ENCODE results near the gene VSIG1.

DNA sequence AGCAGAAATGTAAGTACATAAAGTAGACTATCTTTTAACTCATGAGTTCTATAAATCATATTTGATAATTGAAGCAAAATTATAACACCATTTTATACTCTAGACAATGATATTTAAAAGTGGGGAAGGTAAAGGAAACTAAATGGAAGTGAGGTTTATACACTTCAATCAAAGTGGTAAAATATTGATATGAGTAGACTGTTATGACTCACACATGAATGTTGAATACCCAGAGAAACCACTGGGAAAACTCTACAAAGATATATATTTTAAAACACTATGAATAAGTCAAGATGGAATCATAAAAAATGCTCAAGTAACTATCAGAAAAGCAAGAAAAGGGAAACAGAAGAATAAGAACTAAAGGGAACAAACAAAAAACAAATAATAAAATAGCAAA is 8.4 kb downstream of the VSIG1 start:
- TF ChIP-seq, protein P1, sequence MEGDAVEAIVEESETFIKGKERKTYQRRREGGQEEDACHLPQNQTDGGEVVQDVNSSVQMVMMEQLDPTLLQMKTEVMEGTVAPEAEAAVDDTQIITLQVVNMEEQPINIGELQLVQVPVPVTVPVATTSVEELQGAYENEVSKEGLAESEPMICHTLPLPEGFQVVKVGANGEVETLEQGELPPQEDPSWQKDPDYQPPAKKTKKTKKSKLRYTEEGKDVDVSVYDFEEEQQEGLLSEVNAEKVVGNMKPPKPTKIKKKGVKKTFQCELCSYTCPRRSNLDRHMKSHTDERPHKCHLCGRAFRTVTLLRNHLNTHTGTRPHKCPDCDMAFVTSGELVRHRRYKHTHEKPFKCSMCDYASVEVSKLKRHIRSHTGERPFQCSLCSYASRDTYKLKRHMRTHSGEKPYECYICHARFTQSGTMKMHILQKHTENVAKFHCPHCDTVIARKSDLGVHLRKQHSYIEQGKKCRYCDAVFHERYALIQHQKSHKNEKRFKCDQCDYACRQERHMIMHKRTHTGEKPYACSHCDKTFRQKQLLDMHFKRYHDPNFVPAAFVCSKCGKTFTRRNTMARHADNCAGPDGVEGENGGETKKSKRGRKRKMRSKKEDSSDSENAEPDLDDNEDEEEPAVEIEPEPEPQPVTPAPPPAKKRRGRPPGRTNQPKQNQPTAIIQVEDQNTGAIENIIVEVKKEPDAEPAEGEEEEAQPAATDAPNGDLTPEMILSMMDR (IDR thresholded peaks at IDR 0.05; ENCODE audit: insufficient read depth, low read length, poor library complexity, severe bottlenecking), result no peak
- TF ChIP-seq EZH2phosphoT487 (conservative IDR thresholded peaks at IDR 0.05; ENCODE audit: low read length), result no peak
